Stimulated activated memory B cell treated with anti-CD40 and anti-IgM and Interleukin-4, amounts not matched to agents 10 μg/mL and 1 μg/mL and 100 μg/mL, for 72 hours (primary cell): Measurements from ENCODE around the gene EVI2A.

Source experiments
- ATAC-seq: fragments of 150-1000 bp; cut with Tn5 transposase; 2 replicates; pipeline ENCODE4 v1.10.0; 2021
- H3K27ac Mint-ChIP-seq: one replicate; pipeline ENCODE4 v1.8.0; 2022; ENCODE audit warnings: mild to moderate bottlenecking, mixed read lengths
- H3K27me3 Mint-ChIP-seq: one replicate; pipeline ENCODE4 v1.8.0; 2022; ENCODE audit warnings: mixed read lengths
- H3K36me3 Mint-ChIP-seq: one replicate; pipeline ENCODE4 v1.8.0; 2022; ENCODE audit warnings: mixed read lengths
- H3K4me1 Mint-ChIP-seq: one replicate; pipeline ENCODE4 v1.8.0; 2022; ENCODE audit warnings: mixed read lengths
- H3K4me3 Mint-ChIP-seq: one replicate; pipeline ENCODE4 v1.8.0; 2022; ENCODE audit warnings: mild to moderate bottlenecking, moderate library complexity, mixed read lengths
- H3K9me3 Mint-ChIP-seq: one replicate; pipeline ENCODE4 v1.8.0; 2022; ENCODE audit warnings: mixed read lengths

Gene EVI2A

GRCh38 chr17:31269578-31269983 lies 51.8 kb downstream of the EVI2A start:
- H3K4me3 Mint-ChIP-seq, result no peak overlapping the region
- H3K4me1 Mint-ChIP-seq, result peaks cover under 1% of the 10 kb centered on the region
- no peaks in the 10 kb centered on the region for H3K27me3 Mint-ChIP-seq
- H3K36me3 Mint-ChIP-seq, result peaks cover 43% of the 10 kb centered on the region
- ATAC-seq, result no peak
- H3K9me3 Mint-ChIP-seq, result no peaks in the 10 kb centered on the region
- H3K27ac Mint-ChIP-seq, result no peak overlapping the region

GRCh38 chr17:31269036-31269577 lies 52.3 kb downstream of the EVI2A start:
- no peaks in the 10 kb centered on the region for H3K27me3 Mint-ChIP-seq
- H3K9me3 Mint-ChIP-seq, result no peaks in the 10 kb centered on the region
- no peak overlapping the region for H3K27ac Mint-ChIP-seq
- H3K36me3 Mint-ChIP-seq, result peaks cover 40% of the 10 kb centered on the region
- H3K4me1 Mint-ChIP-seq, result no peaks in the 10 kb centered on the region
- no peak overlapping the region for H3K4me3 Mint-ChIP-seq
- no peak for ATAC-seq
